CD8-positive, alpha-beta memory T cell (primary cell): ENCODE data around the gene LRRN2. TPM values are rescaled to one million over a fixed set of nuclear protein-coding genes. Genes with fewer than 3 reads are reported as not detected.

ENCODE experiments used
- CTCF ChIA-PET: fragments of 350-600 bp; sonication (Branson Sonifier 250); formaldehyde crosslinking; loops from one replicate; lab custom pipeline; 2021; ENCODE audit warnings: antibody characterized with exemption; lab: Charles Lee
- POLR2A ChIA-PET: fragments of 350-600 bp; sonication (Branson Sonifier 250); formaldehyde crosslinking; loops from one replicate; lab custom pipeline; 2021; ENCODE audit warnings: antibody characterized with exemption; lab: Charles Lee
- DNase-seq, 5 donors: peaks; one replicate each; pipeline versions ENCODE4 v3.0.0 to v3.0.0-alpha.2; 2020 to 2022; ENCODE audit warnings: mixed read lengths in 1 of 5
- H3K27ac ChIP-seq: one replicate; pipeline ENCODE4 v1.7.0; 2013; ENCODE audit warnings: low read depth, mild to moderate bottlenecking, low read length, moderate library complexity
- H3K27me3 ChIP-seq: 2 replicates; pipeline ENCODE4 v1.7.0; 2013; ENCODE audit warnings: low read length, mild to moderate bottlenecking; ENCODE audit not compliant: insufficient read depth, poor library complexity, severe bottlenecking
- H3K36me3 ChIP-seq: 2 replicates; pipeline ENCODE4 v1.7.0; 2013; ENCODE audit warnings: mild to moderate bottlenecking, low read length, moderate library complexity; ENCODE audit not compliant: insufficient read depth
- H3K4me1 ChIP-seq: 2 replicates; pipeline ENCODE4 v1.7.0; 2013; ENCODE audit warnings: mild to moderate bottlenecking, low read length, moderate library complexity; ENCODE audit not compliant: insufficient read depth
- H3K4me3 ChIP-seq: 2 replicates; pipeline ENCODE4 v1.7.0; 2013; ENCODE audit warnings: mild to moderate bottlenecking, low read length
- H3K9me3 ChIP-seq: 2 replicates; pipeline ENCODE4 v1.7.0; 2013; ENCODE audit warnings: mild to moderate bottlenecking, low read length
- H3K27ac Mint-ChIP-seq, 8 donors: one replicate each; pipeline ENCODE4 v1.8.0; 2020 to 2021; ENCODE audit warnings: mixed read lengths in 8 of 8, mild to moderate bottlenecking in 6 of 8, inconsistent platforms in 3 of 8, moderate library complexity in 3 of 8
- H3K27me3 Mint-ChIP-seq, 2 donors: one replicate each; pipeline ENCODE4 v1.8.0; 2020 to 2021; ENCODE audit warnings: mixed read lengths in 2 of 2, mild to moderate bottlenecking in 1 of 2, moderate library complexity in 1 of 2
- H3K36me3 Mint-ChIP-seq, 3 donors: one replicate each; pipeline ENCODE4 v1.8.0; 2020 to 2021; ENCODE audit warnings: mixed read lengths in 3 of 3, inconsistent platforms in 1 of 3, mild to moderate bottlenecking in 1 of 3
- H3K4me1 Mint-ChIP-seq, 3 donors: one replicate each; pipeline ENCODE4 v1.8.0; 2020 to 2021; ENCODE audit warnings: mixed read lengths in 3 of 3, inconsistent platforms in 1 of 3, mild to moderate bottlenecking in 1 of 3
- H3K4me3 Mint-ChIP-seq, 7 donors: one replicate each; pipeline ENCODE4 v1.8.0; 2020 to 2021; ENCODE audit warnings: mixed read lengths in 7 of 7, mild to moderate bottlenecking in 6 of 7, moderate library complexity in 4 of 7, inconsistent platforms in 2 of 7
- H3K9me3 Mint-ChIP-seq, 5 donors: one replicate each; pipeline ENCODE4 v1.8.0; 2020 to 2022; ENCODE audit warnings: mixed read lengths in 5 of 5, mild to moderate bottlenecking in 3 of 5, moderate library complexity in 2 of 5, inconsistent platforms in 1 of 5
- polyA plus RNA-seq: library from polyadenylated mRNA; unstranded; fragments of 300-500 nt; fragmentation: Illumina TruSeq; gene quantifications from one replicate; pipeline ENCODE4 v1.2.3, GENCODE V29; 2021
- total RNA-seq, 2 experiments: library from RNA; stranded (reverse); gene quantifications; one replicate each; pipeline ENCODE4 v1.2.3, GENCODE V29; 2021

LRRN2 gene
- total and polyA plus RNA-seq, 3 experiments from 2014 or later: not detected

GRCh38 chr1:204653590-204654340 is 31.8 kb downstream of the LRRN2 start:
- ChIA-PET CTCF (interaction anchor here (0.6 to 1.6 kb wide), 3 partner anchors 153 to 711 kb away, joined by 3 to 4 read pairs (median 4); no protein-coding TSS in a partner anchor), POLR2A (no interaction called here)
- no peaks in the 10 kb centered on the region for H3K36me3 ChIP-seq
- Mint-ChIP-seq H3K27me3 (peaks cover 0 to 29% of the 10 kb centered on the region in 2 donors), H3K27ac (no peak overlapping the region), H3K9me3 (no peaks in the 10 kb centered on the region), H3K4me1 (no peaks in the 10 kb centered on the region), H3K4me3 (no peak overlapping the region), H3K36me3 (no peaks in the 10 kb centered on the region)
- H3K4me3 ChIP-seq: no peak overlapping the region
- H3K9me3 ChIP-seq: no peaks in the 10 kb centered on the region
- no peak for DNase-seq
- H3K27ac ChIP-seq: no peak overlapping the region
- H3K27me3 ChIP-seq: no peaks in the 10 kb centered on the region
- no peaks in the 10 kb centered on the region for H3K4me1 ChIP-seq

GRCh38 chr1:204652497-204652896 is 33.0 kb downstream of the LRRN2 start:
- H3K4me1 Mint-ChIP-seq: no peaks in the 10 kb centered on the region
- CTCF ChIA-PET: interaction anchor here (1.3 kb wide), 1 partner anchor 154 kb away, joined by 4 read pairs; no protein-coding TSS in a partner anchor
- H3K4me3 Mint-ChIP-seq: no peak overlapping the region
- no peaks in the 10 kb centered on the region for H3K4me1 ChIP-seq
- H3K36me3 ChIP-seq: no peaks in the 10 kb centered on the region
- no peaks in the 10 kb centered on the region for H3K9me3 Mint-ChIP-seq
- peaks cover 0 to 29% of the 10 kb centered on the region in 2 donors for H3K27me3 Mint-ChIP-seq
- H3K4me3 ChIP-seq: no peak overlapping the region
- H3K36me3 Mint-ChIP-seq: no peaks in the 10 kb centered on the region
- H3K9me3 ChIP-seq: no peaks in the 10 kb centered on the region
- no peak for DNase-seq
- no peaks in the 10 kb centered on the region for H3K27me3 ChIP-seq
- POLR2A ChIA-PET: no interaction called here
- no peak overlapping the region for H3K27ac Mint-ChIP-seq
- H3K27ac ChIP-seq: no peak overlapping the region

GRCh38 chr1:204651843-204652421 is 33.6 kb downstream of the LRRN2 start:
- H3K27ac Mint-ChIP-seq: no peak overlapping the region
- ChIA-PET POLR2A (no interaction called here), CTCF (interaction anchor here (0.8 to 1.4 kb wide), 2 partner anchors 10 to 43 kb away, joined by 3 read pairs; no protein-coding TSS in a partner anchor)
- H3K4me3 ChIP-seq: no peak overlapping the region
- no peak for DNase-seq
- H3K27me3 Mint-ChIP-seq: peaks cover 0 to 27% of the 10 kb centered on the region in 2 donors
- no peaks in the 10 kb centered on the region for H3K36me3 Mint-ChIP-seq
- H3K9me3 ChIP-seq: no peaks in the 10 kb centered on the region
- no peaks in the 10 kb centered on the region for H3K36me3 ChIP-seq
- H3K27ac ChIP-seq: no peak overlapping the region
- no peaks in the 10 kb centered on the region for H3K4me1 Mint-ChIP-seq
- no peak overlapping the region for H3K4me3 Mint-ChIP-seq
- no peaks in the 10 kb centered on the region for H3K27me3 ChIP-seq
- no peaks in the 10 kb centered on the region for H3K4me1 ChIP-seq
- H3K9me3 Mint-ChIP-seq: no peaks in the 10 kb centered on the region

DNA sequence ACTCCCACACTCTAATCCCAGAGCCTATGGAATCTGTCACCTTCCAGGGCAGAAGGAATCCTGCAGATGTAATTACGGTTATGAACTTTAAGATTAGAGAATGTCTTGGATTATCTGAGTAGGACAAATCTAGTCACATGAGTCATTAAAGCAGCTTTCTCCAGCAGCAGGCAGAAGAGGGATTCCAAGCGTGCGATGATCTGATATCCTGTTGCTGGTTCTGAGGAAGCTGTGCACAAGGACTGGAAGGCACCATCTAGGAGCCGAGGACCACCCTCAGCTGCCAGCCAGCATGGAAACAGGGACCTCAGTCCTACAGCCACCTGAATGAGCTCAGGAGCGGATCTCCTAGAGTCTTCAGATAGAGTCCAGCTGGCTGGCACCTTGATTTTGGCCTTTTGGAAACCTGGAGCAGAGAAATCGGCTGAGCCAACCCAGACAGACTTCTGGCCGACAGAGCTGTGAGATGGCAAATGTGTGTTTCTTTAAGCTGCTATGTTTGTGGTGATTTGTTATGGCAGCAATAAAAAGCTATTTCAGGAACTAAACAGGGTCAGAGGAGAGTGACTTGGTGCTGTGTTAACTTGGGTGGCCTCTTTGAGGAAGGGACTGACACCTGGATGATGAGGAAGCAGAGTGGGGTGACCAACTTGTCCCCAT is 34.5 kb downstream of the LRRN2 start:
- H3K27ac ChIP-seq: no peak overlapping the region
- H3K4me1 ChIP-seq: no peaks in the 10 kb centered on the region
- CTCF ChIA-PET: interaction anchor here (0.8 to 1.4 kb wide), 2 partner anchors 9 to 42 kb away, joined by 3 read pairs; no protein-coding TSS in a partner anchor
- H3K9me3 ChIP-seq: no peaks in the 10 kb centered on the region
- Mint-ChIP-seq H3K36me3 (no peaks in the 10 kb centered on the region), H3K4me1 (no peaks in the 10 kb centered on the region), H3K27ac (no peak overlapping the region), H3K27me3 (peaks cover 0 to 19% of the 10 kb centered on the region in 2 donors), H3K9me3 (no peaks in the 10 kb centered on the region), H3K4me3 (no peak overlapping the region)
- H3K4me3 ChIP-seq: no peak overlapping the region
- no peak for DNase-seq
- POLR2A ChIA-PET: no interaction called here
- H3K36me3 ChIP-seq: no peaks in the 10 kb centered on the region
- no peaks in the 10 kb centered on the region for H3K27me3 ChIP-seq

DNA sequence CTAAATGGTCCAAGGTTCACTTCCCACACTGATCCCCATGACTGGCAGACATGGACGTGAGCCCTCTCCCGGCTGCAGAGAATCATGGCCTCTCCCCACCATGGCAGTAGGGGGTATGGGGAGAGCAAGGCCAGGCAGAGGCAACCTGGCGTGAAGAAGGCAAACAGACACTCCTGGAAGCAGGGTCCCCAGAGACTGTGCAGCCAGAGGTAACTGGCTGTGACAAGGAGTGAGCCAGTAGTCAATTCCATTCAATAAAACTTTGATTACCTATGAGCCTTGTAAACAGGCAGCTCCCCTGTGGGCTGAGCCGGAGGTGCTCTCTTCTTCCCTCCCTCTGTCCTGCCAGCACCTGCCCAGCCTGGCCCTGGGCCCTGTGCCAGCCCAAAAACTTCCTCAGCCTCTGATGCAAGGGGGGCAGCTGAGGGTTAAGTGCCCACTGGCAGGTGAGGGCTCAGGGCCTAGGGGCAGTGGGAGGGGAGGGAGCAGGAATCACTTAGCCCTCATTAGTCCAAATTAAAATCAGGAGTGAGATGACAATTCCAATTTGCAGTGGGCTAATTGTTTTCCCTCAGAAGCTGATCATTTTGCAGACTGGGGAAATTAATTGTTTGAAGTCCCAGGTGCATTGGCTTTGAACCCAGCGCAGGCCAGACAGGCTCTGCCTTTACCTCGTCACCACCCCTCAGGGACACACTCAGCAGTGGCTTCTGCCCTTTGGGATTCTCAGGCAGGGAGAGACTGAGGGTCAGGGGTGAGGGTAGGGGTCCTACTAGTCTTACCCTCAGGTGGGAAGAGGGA is 35.6 kb downstream of the LRRN2 start:
- no peaks in the 10 kb centered on the region for H3K9me3 ChIP-seq
- no peak overlapping the region for H3K4me3 ChIP-seq
- no peaks in the 10 kb centered on the region for H3K4me1 ChIP-seq
- no peak overlapping the region for H3K27ac ChIP-seq
- peak overlapping the region in 1 of 8 donors; percentile 1 for H3K27ac Mint-ChIP-seq
- no peaks in the 10 kb centered on the region for H3K4me1 Mint-ChIP-seq
- no peak overlapping the region for H3K4me3 Mint-ChIP-seq
- H3K27me3 ChIP-seq: no peaks in the 10 kb centered on the region
- DNase-seq: no peak
- H3K27me3 Mint-ChIP-seq: peaks cover 0 to 23% of the 10 kb centered on the region in 2 donors
- no peaks in the 10 kb centered on the region for H3K9me3 Mint-ChIP-seq
- H3K36me3 Mint-ChIP-seq: no peaks in the 10 kb centered on the region
- H3K36me3 ChIP-seq: no peaks in the 10 kb centered on the region
- ChIA-PET CTCF (no interaction called here), POLR2A (no interaction called here)

GRCh38 chr1:204648576-204648975 is 37.0 kb downstream of the LRRN2 start:
- CTCF ChIA-PET: no interaction called here
- POLR2A ChIA-PET: no interaction called here
- Histone ChIP-seq H3K4me3 (no peak overlapping the region), H3K27ac (no peak overlapping the region), H3K9me3 (no peaks in the 10 kb centered on the region), H3K4me1 (no peaks in the 10 kb centered on the region), H3K27me3 (no peaks in the 10 kb centered on the region), H3K36me3 (no peaks in the 10 kb centered on the region)
- Mint-ChIP-seq H3K27ac (no peak overlapping the region), H3K4me3 (no peak overlapping the region), H3K4me1 (no peaks in the 10 kb centered on the region), H3K27me3 (peaks cover 8 to 30% of the 10 kb centered on the region in 2 donors), H3K36me3 (no peaks in the 10 kb centered on the region), H3K9me3 (no peaks in the 10 kb centered on the region)
- no peak for DNase-seq

- H3K27me3 Mint-ChIP-seq: peaks cover 10 to 31% of the 10 kb centered on the region in 2 donors
- H3K4me3 ChIP-seq: no peak overlapping the region
- H3K4me3 Mint-ChIP-seq: no peak overlapping the region
- no peak for DNase-seq
- no peaks in the 10 kb centered on the region for H3K36me3 Mint-ChIP-seq
- ChIA-PET CTCF (no interaction called here), POLR2A (no interaction called here)
- no peaks in the 10 kb centered on the region for H3K9me3 Mint-ChIP-seq
- H3K27me3 ChIP-seq: no peaks in the 10 kb centered on the region
- no peaks in the 10 kb centered on the region for H3K36me3 ChIP-seq
- H3K27ac ChIP-seq: no peak overlapping the region
- no peaks in the 10 kb centered on the region for H3K4me1 ChIP-seq
- H3K9me3 ChIP-seq: no peaks in the 10 kb centered on the region
- H3K4me1 Mint-ChIP-seq: no peaks in the 10 kb centered on the region
- H3K27ac Mint-ChIP-seq: peak overlapping the region in 1 of 8 donors; percentile 30
These were observed 37.8 kb downstream of the LRRN2 start for GRCh38 chr1:204647805-204648153.
